Stimulated activated naive CD4-positive, alpha-beta T cell treated with Interleukin-2 at 50 U/mL for 16 hours (primary cell): ENCODE data around the gene ENTPD6.
"Not testable (repeated sequence)": the region's sequence is repeated elsewhere in the genome, so short reads cannot be mapped to it uniquely, and the experiment has no call there.

Experiments
- DNase-seq: peaks from one replicate; lab custom pipeline; 2025; lab: John Stamatoyannopoulos, UW

ENTPD6 gene

DNA sequence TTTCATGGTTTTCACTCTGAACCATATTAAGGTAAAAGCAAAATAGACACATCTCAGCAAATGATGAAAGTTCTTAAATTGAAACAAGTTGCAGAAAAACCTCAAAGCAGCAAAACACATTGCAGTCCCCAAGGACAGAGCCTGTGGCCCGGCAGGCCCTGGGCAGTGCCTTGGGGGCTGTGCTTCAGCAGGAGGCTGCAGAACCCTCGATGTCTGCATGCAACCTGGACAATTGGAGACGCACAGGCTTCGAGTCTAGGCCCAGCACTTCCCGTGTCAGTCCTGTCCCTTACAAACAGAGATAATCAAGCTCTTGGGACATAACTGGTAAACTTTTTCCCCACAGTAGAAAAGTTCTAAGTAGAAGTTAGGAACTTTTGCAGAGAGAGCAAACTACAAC is 61.6 kb downstream of the ENTPD6 start:
- no peak for DNase-seq

DNA sequence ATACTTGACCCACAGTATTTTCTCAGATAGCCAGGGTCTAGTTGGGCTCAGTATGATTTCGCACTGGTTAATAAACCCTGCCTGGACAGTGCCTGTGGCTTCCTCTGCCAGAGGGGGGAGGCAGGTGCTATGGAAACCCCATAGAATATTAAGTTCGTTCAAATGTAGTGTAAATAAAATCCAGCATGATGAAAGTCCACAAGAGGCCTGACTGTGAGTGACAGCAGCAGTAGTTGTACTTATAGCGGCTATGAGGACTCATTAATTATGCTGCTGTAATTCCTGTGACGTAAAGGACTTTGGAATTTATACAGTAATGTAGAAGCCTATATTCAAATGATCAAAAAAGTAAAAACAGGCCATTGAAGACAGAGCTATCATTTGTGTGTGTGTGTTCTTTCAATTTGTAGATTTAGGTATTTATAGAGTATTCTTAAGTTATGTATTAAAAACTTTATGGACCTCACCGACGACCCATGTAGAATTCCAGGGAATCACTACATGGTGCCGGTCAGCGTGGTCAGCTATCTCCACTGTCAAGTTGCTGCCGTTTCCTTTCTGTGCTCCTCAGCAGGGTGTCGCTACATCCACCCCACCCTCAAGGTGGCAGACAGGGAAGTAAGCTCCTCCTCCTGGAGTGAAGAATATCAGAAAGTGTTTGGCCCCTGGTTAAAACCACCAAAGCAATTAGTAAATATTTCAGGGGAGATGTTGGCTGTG is 62.4 kb downstream of the ENTPD6 start:
- DNase-seq = no peak

DNA sequence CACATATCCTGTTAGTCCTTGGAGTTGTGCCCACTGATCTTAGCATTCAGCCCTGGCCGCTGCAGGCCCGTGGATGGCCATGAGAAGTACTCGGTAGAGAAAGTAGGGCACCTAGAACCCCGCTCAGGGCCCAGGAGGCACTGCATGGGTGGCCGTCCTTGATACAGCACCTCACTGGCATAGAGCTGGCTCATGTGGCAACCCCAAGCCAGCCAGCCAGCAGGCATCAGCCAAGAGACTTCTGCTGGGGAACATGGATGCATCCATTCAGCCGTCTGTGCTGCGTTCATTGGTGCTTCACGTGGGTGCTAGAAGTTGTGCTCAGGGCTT is 62.9 kb downstream of the ENTPD6 start:
- DNase-seq = no peak

DNA sequence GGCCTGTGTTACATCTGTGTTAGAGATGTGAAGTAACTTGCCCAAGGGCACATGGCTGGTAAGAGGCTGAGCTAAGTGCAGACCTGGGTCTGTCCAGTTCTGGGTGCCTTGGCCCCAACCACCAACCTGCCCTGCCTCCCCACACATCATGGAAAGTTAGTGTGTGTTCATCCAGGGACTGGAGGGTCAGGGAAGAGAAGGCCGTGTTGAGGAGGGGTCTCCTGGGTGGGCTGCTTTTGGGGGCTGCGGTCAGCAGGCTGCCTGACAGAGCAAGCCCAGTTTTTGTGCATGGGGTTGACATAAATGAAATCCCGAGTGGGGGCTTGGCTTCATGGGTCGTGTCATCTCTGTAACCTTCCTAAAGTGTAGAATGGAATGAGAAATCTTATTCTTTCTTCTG is 63.3 kb downstream of the ENTPD6 start:
- no peak for DNase-seq

DNA sequence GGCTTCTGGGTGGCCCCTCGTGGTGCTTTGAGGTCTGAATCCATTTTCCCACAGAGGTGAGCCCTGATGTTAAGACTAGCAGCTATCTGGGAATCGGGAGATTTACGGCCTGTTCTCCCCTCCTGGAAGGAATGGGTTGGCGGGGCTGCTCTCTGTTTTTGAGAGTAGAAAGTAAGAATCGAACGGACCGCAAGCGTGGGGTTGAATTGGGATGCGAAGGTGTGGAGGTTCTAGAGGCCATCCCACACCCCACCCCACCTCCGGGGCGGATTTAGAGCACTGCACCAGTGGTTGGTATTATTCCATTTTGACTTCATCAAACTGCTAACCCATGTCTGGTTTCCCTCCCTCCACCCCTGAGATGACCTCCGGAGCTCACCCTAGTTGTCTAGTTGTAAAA is 63.8 kb downstream of the ENTPD6 start:
- no peak for DNase-seq

DNA sequence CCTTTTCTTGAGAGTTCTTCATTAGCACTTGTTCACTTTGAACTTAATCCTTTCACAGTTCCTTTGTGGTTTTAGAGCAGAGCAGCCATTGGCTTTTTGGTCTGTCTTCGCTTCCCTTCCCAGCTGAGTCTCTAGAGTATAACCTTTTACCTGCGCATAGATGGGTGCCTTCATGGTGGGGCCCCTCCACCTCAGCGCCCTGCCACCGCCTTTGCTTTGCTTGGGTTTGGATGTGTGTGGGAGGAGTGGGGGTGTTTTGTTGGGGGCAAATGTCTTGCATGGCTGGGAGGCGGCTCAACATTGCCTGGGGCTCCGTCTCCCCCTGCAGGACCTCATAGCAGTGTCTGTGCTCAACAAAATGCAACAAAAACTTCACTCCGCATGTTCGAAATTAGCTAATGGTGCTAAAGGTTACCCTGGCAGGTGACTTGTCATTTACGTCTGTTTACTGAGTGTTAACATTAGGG is 64.3 kb downstream of the ENTPD6 start:
- no peak for DNase-seq

DNA sequence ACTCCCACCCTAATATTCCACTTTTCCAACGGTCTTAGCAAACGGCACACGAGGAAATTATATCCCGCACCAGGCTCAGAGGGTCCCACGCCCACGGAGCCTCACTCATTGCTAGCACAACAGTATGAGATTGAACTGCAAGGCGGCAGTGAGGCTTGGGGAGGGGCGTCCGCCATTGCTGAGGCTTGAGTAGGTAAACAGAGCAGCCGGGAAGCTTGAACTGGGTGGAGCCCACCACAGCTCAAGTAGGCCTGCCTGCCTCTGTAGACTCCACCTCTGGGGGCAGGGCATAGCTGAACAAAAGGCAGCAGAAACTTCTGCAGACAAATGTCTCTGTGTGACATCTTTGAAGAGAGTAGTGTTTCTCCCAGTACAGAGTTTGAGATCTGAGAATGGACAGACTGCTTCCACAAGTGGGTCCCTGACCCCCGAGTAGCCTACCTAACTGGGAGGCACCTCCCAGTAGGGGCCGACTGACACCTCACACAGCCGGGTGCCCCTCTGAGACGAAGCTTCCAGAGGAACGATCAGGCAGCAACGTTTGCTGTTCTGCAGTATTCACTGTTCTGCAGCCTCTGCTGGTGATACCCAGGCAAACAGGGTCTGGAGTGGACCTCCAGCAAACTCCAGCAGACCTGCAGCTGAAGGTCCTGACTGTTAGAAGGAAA is 65.4 kb downstream of the ENTPD6 start:
- not testable (repeated sequence) for DNase-seq

DNA sequence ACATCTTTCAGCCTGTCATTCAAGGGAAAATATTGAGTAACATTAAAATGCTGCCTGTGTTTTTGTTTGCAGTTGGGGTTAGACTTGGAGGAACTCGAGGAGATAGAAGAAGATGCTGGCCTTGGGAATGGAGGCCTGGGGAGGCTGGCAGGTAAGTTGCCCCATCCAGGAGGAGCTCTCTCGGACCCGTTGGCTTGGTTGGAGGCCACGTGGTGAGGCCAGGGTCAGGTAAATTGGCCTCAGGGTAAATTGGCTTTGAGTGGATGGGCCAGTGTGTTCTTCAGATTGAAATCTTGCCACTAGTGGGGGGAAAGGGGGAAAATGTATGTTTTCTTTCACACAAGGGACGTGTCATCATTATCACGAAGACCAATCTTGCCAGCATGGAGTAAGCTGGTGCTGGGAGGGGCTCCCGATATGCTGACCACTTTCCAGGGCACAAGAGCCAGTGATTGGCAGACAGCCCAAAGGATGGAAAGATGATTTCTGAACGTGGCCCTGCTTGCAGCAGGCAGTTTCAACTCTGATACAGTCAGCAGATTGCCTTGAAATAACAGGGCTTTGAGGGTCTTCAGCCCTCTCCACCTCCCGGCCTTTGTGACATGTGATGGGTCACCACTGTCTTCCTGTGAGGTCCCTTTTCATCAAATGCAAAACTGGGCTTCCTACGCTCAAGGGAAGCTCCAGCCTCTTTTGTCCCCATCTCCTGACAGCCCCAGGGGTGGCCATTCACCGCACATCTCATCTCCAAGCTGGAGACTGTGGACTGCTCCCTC is 73.7 kb downstream of the ENTPD6 start:
- no peak for DNase-seq

DNA sequence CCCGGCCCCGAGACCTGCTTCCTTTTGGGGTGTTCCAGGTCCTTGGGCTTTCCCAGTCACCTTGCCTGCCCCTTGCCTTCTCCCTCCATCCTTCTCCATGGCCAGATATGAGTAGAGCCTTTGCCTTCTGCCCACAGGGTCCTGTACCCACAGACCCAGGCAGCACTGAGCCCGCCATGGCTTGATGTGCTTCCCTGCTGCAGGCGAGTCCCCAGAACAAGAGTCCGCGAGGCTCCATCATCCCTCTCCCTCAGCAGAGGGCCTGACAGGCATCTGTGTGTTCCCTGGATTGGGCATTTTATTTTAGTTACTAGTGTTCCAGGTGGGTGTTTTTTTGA is 74.3 kb downstream of the ENTPD6 start:
- DNase-seq = no peak

DNA sequence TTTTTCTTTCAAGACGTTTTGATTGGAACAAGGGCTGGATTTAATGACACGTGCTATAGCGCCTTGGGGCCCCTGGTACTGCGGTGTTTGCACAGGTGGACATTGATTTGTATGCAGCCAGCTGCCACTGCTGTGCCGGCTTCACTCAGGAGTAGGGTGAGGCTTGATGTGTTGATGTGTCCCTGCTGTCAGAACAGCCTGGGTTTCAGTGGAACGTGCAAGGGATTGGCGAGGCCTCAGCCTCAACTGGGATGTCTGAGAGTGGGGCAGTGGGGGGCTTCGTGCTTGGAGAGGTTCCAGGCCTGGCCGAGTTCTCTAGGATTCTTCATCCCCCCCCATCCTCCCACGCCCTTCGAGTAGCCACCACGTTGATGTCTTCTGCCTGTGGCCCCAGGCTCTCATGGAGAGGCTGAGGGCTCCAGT is 75.3 kb downstream of the ENTPD6 start:
- DNase-seq = no peak

DNA sequence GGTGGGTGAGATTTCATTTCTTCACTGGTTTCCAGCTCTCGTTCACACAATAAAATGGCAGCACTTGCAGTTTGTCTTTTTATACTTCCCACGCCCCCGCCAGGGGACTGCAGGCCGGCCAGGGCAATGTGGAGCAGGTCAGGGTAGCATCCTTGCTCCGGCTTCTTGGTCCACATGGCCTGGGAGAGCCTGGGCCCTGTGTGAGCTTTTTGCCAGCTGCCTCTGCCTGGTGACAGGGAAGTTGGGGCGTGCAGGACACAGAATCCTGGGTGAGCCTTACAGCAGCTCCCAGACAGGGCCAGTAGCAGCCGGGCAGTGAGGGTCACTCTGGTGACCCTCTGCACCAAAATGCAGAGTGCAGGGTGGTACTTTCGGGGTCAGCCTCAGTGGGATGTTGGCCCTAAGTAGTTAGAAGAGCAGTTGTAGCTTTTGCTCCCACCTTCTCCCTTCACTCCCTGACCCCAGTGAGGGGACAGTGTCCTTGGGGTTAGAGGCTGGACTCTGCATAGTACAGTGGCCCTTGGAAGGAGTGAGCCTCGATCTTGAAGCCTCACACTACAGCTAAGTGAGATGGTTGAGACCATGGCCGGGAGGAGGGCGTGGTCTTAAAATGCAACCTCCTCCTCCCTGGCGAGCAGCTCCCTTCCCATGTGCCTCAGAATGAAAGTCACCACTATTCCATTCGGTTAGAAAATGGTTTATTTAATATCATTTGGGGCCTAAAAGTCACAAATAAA is 76.1 kb downstream of the ENTPD6 start:
- DNase-seq = no peak

DNA sequence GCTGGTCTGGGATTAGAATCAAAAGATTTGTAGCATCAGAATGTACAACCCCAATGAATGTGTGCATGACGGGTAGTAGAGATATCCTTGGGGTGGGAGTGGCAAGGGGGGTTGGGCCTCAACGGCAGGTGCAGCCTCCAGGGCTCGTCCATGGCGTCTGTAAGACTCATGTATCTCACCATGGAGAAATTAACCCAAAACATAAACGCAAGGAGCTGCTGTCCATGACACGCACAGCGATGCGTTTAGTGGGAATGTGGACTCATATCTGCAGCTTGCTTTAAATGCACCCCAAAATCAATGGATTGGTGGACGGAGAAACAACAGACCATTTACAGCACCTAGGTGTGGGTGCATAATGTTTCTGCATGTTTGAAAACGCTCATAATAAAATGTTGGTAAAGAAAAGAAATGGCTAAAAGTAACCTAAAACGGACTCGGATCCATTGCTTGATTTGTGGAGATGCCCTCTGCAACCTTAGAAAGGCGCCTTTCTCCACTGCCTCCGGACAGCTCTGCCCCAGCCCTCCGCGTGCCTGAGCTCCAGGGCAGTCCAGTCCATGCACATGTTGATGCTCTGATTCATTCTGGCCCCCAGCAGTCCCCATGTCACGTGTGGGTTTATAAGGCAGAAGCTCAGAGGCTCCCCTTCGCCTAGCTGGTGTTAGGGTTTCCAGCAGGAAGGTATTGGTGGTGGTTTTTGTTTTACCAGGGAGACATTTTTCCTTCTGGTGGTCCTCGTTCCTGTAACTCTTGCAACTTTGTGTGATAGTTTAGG is 76.9 kb downstream of the ENTPD6 start:
- DNase-seq = no peak

DNA sequence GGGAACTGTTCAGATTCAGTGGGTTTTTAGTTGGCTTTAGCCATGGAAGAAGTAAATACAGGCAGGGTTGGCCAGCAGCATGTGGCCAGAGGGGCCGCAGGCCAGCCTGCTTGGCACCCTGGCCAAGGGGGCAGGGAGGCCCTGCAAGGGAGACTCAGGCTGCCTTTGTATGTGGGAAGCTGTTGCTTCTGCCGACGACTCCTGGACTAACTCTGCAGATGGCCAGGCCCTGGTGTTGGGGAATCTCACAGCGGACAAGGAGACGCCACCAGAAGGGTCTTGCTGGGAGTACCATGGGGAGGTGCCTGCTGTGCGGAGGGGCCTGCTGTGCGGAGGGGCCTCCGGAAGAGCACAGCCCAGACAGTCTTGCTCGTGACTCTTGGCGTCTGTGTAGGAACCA is 77.5 kb downstream of the ENTPD6 start:
- no peak for DNase-seq

DNA sequence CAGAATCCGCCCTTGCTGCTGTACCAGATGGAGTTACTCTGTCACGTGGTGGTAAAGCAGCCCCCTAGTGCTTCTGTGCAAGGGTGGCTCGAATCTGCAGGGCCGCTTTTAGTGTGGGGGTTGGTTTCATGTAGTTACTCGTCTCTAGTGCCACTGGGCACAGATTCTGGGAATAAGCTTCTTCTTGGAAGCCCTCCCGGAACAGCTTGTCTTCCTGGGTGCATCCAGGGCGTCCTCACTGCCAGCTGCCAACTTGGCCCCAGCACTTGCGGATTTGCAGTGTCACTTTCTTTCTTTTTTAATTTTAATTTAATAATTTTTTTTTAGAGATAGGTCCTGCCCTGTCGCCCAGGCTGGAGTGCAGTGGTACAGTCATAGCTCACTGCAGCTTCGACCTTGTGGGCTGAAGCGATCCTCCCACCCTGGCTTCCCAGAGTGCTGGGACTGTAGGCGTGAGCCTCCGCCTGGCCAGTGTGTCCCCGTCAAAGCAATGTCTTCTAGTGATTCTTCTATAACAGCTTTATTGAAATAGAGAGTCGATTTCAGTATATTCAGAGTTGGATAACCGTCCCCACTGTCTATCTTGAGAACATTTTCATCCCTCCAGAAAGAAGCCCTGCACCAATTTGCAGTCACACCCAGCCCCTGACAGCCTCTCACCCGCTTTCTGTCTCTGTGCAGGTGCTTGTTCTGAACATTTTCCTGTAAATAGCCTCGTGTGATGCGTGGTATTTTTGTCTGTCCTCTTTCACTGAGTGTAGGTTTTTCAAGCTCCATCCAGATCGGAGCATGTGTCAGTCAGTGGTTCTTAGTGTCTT is 78.2 kb downstream of the ENTPD6 start:
- DNase-seq = no peak

DNA sequence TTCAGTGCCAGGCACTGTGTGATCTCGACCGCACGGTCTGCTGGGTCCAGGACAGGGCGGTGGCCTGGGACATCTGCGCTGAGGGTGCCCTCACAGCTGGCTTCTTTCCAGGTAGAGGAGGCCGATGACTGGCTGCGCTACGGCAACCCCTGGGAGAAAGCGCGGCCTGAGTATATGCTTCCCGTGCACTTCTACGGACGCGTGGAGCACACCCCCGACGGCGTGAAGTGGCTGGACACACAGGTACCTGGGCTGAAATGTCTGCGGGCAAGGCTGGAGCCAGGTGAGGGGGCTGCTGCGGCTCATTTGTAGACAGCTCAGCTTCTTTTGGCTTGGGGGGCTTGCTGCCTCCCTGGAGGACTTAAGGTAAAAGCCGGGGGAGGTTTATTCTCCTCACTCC is 79.0 kb downstream of the ENTPD6 start:
- no peak for DNase-seq

DNA sequence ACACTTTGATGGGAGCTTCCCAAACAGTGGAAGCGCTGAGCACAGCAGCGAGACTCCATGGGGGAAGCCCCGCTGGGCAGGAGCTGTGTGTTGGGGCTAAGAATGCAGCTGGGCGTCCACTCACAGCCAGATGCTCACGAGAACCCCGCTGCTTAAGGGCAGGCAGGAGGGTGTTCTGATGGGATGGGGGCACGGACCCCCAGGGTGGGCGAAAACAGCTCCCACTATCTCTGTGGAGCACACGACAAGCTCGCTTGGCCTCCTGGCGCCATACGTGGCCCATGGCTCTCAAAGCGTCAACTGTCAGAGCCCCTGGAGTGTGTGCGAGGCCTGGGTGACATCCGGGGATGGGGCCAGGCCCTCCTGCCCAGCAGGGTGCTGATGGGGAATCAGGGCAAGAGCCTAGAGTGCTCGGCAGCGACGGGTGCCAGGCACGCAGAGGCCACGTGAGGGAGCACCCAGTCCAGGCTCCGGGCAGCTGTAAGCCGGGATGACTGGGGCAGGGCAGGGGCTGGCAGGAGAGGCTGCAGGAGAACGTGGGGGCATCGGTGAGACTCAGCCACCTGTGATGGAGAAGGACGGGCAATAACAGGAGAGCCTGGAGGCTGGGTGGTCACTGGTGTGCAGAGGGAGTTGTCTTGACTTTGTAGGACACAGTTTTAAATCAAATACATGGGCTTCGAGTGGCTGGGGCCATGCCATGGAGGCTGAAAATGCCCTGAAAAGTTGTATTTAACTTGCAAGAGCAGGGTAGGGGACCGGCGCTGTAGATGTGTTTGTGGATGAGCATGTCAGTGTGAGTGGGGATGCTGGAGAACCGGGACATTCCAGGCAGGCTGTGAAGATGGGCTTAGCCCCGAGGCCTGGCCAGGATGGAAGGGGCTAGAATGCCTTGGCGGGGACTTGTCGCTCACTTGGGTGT is 79.6 kb downstream of the ENTPD6 start:
- DNase-seq = no peak

DNA sequence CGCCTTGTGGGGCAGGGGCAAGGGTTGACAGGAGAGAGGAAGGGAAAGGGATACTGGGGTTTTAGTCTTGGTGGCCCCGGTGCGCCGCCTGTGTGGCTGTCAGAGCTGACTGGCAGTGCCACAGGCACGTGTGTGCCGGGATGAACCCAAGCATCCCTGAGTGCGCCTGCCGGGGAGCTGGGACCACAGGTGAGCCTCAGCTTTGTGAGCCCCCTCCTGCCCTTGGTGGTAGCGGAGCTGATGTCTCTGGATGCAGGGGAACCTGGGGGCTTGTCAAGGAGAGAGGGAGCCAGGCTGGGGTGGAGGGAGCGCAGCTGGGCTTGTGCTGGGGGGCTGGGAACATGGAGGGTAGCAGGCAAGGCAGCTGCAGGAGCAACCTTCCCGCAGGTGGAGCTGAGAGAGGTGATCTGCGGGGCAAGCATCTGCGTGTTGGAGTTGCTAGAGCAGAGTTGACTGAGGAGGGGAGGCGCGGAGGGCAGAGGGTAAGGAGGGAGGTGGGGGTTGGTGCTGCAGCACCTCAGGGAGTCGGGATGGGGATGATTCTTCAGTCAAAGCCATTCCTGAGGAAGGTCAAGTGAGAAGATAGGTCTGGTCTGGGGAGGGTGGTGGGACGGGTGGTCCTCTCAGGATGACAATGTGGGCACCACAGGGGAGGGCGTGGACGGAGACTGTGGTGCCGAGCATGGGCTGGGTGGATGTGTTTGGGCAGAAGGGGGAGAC is 80.5 kb downstream of the ENTPD6 start:
- no peak for DNase-seq
